Limb (tissue), 2 donors: ENCODE measurements around the gene DNER.
"Not testable (repeated sequence)": the region's sequence is repeated elsewhere in the genome, so short reads cannot be mapped to it uniquely, and the experiment has no call there.

Experiments used
- DNase-seq, 2 donors: peaks; one replicate each; pipeline ENCODE4 v3.0.0-alpha.2; 2016; ENCODE audit errors: extremely low spot score in 2 of 2

DNER gene

DNA sequence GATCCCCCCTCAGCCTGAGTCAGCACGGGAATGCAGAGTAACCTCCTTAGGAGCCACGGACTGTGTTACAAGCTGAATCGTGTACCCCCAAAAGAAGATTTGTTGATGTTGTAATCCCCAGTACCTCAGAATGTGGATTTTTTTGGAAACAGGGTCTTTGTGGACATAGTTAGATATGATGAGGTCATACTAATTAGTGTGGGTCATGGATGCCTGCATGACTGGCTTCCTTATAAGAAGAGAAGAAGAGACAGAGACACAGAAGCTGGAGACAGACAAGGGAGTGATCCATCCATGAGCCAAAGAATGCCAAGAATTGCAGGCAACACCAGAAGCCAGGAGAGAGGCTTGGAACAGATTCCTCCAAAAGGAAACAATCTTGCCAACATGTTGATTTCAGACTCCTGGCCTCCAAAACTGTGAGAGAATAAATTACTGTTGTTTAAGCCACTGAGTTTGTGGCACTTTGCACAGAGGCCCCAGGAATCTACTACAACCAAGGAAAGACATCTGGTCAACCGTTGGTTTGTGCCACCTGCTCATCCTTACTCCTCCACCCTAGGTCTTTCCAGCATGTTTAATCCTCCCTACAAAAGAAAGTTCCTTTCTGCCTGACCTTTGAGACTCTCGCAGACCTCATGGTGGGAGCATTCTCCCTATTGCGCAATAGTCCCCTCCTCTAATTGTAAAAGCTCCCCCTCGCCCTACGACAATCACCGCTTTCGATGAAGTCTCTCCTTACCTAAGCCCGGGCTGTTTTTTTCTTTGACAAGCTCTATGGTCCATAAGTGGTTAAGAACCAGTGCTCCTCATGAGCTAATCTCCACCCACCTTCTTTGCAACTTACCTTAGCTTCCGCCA, 91.6 kb downstream of the DNER start:
- DNase-seq, result no peak

DNA sequence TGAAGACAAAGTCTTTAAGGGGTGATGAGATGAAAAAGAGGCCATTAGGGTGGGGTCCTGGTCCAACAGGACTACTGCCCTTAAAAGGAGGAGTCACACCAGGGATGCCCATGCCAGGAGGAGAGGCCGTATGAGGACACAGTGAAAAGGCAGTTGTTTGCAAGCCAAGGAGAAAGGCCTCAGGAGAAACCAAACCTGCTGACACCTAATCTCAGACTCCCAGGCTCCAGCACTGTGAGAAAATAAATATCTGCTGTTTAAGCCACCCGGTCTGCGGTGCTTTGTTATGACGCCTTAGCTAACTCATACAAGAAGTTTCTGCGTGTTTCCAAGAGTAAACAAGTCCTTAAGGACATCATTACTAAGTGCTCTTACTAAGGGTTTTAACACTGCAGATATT, 93.6 kb downstream of the DNER start:
- no peak for DNase-seq

DNA sequence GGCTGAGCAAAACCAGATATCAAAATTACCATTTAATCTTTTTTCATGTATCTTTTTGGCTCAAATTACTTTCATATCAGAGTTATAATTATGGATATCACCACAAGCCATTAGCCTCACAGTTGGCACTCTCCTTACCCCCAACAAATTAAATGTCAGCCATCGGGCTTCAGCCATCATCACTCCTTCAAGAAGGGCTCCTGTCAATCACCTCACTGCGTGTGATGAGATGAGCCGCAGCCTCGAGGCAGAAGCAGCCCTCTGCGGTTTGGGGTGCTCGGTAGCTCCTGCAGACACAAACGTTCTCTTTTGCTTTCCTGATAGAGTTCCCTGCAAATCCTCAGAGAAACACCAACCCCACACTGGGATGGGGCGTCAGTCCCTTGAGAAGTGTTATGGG, 94.1 kb downstream of the DNER start:
- DNase-seq, result no peak

DNA sequence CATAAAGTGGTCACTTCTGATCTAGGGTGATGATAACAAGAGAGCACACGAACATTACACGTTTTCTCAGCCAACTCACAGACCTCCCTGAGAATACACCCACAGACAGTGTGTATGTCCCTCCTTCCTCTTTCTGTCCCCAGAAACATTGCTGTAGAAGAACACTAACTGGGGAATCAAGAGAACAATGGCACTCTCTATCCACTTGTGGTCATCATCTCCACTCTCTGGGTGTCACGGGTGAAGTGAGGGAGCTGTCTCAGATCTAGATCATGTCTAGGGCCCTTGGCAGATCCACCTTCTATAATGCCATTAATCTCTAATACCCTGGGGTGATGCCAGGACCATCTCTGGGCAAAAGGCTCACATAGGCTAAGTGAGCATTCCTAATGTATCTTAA, 97.9 kb downstream of the DNER start:
- no peak for DNase-seq

DNA sequence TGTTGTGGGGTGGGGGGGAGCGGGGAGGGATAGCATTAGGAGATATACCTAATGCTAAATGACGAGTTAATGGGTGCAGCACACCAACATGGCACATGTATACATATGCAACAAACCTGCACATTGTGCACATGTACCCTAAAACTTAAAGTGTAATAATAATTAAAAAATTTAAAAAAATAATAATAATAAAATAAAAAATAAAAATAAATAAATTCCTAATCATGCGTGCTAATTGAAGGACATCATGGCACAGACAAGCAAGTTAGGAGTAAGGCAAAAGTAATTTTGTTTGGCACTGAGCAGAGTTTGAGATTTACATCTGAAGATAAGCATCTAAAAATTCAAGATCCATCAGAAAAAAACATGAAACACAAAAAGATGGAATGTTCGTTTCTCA, 100.3 kb downstream of the DNER start:
- DNase-seq, result not testable (repeated sequence)

DNA sequence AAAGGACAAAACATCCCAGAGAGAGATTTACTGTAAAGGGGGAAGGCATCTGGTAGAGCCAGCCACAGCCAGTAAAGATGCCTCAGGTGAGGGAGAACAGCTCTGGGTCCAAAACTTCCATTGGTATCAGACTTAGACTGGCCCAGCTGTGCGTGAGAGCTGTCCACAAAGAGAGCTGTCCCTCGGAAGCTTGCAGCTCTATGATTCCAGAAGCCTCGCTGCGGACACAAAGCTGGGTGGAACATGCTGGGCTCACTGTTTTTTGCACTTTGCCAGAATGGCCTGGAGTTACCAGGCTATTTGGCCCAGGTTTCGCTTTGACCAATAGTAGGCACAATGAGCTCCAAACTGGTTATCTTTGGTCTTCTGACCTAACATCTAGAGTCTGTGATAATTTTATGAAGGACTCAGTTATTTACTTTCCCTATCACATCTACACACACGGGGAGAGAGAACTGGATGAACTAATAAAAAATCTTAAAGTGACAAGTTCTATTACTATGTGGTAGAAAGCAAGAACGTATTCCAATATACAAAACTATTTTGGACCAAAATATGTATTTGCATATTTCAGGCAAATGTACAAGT, 101.9 kb downstream of the DNER start:
- no peak for DNase-seq

DNA sequence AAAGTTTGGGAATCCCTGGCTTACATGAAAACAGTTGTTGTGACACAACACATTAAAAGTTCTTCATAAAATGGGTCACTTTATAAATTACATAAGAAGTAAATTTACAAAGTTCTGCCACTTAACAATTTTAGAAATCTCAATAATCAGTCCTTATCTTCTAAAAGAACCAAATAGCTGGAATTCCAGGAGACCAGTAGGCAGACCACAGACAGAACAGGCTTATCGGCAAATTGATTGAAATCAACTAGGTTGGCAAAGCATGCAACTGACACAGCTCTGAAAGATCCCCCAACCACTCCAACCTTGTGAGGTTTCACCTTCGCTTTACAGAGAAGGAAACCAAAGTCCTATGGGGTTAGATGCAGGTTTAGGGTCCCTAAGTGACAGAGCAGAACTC, 103.0 kb downstream of the DNER start:
- no peak for DNase-seq

DNA sequence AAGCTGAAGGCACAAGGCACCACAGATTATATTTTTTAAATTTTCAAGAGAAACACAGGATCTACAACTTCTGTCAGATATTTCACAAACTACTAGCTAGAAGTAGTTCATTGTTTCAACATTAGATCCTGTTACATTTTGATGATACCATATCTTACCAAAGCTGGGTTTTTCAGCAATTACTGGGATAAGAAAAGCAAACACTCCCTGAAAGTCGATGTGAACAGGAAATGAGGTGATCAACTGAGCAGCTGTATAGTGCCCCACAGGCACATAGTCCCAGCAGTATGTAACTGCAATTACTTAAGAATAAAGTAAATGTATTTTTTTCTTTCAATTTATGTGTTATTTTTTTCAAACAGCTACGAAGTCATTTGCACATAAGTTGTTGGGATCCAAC, 103.5 kb downstream of the DNER start:
- DNase-seq, result no peak

DNA sequence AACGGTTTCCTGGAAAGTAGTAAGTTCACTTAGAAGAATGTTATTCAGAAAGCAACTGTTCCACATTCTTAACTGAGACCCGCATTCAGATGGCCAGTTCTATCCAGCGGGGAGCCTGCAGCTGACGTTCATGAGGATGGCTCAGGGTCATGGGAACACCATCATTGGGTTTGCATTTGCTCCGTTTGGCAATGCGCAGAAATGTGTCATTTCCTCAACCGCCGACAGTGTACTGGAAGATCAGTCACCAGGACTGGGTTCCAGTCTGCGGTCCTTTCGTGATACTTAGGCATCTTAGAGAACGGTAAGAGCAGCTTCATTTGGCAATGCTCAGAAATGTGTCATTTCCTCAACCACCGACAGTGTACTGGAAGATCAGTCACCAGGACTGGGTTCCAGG, 104.0 kb downstream of the DNER start:
- no peak for DNase-seq

DNA sequence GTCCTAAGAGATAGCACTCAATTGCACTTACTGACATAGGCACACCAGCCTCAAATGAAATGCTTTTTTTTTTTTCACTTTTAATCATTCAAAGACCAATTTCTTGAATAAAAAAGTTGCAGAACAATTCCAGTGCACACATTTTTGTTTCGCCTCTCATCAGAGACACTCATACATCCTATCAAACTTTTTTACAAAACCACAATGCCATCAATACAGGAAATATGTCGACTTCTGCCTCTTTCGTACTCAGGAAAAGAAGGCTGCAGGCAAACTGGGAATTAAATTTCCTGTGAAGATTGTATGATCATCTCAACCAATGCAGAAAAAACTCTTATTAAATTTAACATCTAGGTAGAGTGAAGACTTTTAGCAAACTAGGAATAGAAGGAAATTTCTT, 112.4 kb downstream of the DNER start:
- no peak for DNase-seq

DNA sequence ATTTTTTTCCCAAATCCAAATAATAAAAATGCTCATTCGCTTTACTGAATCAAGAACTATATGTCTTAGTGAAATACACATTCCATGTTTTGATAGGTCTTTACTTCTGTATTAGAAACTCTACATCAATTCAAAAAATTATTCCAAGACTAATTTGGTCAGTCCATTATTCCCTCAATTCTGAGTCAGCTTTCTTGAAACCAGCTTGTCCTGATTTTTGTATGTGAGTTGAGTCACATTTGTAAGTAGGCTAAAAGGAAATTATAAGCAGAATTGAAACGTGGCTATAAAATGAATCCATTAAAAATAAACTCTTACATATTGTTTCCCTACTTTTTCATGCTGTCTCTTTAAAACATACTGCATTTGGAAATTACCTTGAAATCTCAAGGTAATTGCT, 113.0 kb downstream of the DNER start:
- no peak for DNase-seq

DNA sequence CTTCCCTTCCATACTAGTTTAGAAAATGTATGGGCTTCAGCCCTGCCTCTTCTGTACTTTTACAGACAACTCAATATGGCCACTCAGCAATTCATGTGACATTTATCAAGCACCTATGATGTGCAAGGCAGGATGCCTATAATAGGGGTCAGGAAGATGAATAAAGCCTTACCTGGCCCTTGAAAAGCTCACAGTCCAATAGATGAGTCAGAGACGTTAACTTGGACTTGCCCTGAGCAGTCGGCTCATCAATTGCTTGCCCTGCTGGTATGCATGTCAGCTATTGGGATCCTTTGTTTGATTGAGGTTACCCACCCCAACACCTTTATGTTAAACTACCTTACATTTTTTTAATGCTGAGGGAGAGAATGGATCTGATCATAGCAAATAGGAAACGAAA, 116.1 kb downstream of the DNER start:
- DNase-seq, result no peak

DNA sequence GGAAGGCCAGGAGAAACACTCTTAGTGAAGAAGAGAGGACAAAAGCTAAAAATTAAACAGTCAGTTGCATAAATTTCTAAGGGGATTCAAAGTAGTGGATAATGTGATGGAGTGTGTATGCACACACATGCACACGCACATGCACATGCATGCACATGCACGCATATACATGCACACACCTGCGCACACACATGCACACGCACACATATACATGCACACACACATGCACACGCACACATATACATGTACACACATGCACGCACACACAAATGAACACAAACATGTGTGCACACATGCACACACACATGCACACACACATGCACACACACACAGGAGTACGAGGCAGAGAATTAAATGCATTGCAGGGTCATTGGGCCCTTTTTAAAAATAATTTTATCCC, 117.6 kb downstream of the DNER start:
- DNase-seq, result no peak

DNA sequence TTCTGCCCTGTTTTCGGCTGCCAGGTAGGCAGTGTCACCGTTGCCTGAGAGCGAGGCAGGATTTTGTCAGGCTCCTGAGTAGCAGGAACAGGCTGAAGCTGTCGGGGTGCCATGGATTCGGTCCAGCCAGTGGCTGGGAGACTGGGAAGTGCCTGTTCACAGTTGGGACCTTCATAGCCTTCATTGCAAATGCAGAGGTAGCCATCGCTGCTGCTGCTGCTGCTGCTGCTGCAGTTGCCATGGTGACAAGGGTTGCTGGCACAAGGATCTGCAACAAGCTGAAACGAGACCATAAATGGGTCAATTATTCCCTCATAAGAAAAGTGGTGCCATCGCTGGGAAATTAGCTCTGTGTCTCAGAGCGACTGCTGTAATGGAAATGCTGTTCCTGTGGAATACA, 122.7 kb downstream of the DNER start:
- DNase-seq, result peak in 1 of 2 donors; percentile 44

DNA sequence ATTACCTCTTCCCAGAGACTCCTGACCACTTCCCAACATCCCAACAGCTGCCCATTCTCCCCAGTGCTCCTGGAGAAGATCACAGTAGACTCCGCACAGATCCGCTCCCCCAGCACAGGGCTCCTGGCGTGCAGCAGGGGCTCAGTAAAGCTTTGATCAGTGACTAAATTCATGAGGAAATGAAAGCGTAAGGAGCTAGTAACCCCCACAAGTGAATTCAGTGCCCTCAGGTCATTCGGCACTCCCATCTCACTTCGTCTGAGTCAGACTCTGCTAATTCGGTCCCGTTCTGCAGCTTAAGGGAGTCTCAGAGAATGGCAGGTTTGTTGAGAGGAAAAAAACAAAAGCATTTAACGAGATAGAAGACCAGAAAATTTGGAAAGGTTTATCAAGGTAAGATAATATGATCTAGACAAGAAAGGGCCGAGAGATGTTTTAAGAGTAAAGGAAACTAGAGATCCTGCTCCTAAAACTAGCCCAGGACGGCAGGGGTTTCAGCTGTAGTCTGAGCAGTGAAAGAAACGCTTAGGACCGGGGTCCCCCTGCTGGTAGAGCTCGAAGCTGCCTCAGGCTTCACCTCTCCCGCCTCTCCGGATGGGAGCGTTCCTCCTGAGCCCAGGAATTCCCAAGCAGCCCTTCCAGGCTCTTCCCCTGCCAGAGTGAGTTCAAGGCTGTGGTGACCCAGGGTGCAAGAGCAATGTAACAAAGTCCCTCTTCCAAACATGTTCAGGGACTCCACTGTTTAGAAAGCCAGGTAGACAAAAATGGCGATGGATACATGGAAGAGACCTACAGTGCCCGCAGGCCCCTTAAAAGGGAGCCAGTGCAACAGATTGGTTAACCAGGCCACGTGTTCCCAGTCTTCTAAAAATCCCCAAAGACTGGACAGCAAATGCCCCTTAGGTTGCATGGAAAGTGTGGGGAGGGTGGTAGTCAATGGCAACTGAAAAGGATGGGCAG, 127.3 kb downstream of the DNER start:
- peak; percentile 86 to 87 for DNase-seq

DNA sequence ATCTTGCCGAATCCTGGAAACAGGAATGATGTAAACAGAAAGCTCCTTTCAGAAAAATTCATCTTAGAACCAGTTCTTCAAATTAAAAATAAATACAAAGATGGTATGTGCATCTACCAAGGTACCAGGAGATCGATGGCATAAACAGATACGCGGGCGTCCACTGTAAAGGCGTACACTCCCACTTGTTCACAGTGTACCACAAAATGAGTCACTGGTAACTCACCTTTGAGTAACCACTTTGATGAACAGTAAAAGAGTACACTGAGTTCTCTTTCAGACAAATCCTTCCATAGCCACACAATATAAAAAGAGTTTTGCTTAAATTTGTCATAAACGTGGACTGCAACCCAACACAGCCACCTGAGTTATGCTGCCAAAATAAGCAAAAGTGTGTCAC, 128.3 kb downstream of the DNER start:
- DNase-seq, result no peak

DNA sequence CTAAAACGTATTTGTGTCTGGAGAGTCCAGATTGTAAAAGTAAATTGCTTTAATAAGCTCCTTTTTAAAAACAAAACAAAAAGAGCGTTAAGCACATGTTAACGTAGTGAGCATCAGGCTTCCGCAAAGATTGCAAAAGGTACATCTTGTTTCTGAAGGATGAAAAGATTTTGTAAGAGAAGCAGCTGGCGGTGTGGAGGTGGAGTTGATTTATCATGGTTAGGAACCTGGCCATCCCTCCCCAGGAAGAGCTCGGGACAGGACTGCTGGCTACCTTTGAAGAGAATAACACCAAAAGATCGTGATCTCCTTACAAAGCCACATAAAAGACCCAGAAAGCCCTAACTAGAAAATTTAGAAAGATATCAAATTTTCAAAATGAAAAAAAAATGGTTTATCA, 132.2 kb downstream of the DNER start:
- DNase-seq, result no peak

DNA sequence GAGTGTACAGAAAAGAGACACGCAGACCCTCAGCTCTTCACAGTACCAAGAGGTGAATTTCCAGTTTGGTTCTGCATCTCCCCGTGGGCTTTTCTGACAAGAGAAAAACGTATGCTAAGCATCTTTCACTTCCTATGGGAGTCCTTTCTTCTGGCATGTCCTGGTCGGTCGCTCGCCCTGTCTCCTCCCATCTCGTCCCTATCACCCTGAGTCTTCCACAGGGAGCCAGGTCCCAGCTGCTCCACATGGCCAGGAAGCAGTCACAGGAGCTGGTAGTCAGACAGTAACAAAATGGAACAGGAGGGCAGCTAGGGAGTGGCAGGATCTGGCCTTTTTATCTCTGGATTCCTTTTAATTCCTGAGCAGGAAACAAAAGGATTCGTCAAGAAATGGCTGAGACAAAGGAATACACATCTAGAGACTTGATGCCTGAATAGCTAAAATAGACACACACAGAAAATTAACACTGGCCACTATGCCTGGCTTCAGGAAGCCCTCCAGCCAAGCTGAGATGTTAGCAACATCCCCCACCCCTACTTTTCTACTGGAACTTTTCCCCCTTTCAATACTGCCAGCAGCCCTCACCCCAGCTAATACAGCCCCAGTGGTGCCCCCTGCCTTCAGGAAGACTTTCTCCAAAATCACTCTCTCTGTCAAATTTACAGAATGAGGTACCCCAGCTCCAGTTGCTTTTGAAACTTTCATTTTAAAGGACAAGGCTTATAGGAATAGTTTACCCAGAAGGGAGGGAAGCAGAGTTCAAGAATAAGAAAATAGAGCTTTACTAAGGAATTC, 136.1 kb downstream of the DNER start:
- DNase-seq, result no peak

DNA sequence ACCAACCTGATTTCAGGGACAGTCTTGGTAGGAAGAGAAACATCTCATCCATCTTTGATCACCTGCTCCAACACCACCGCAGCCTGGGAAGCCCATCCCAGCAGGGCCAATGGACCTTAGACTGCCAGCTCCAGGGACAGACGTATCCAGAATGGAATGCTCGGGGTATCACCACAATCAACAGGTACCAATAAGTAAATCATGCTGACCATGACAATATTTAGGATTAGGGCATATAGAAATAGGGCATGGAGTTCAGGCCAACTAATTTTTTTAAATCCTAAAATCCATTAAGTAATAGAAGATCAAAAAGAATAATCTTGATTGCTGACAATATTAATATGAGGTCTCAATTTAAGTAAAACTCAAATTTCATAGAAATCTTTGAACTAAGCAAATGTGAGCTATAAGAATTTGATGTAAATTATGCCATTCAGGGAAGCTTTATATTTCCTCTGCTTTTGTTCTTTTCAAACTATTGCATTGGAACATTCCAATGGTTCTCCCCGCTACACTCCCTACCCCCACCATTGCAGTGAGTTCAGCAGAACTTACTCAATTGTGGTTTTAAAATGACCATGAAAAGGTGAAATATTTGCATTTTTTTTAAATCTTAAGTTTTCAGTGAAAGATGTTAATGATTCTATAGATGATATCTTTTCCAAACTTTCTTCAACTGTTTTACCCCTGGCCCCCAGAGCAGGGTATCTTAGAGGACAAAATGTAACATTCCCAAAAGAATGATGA, 138.6 kb downstream of the DNER start:
- no peak for DNase-seq

DNA sequence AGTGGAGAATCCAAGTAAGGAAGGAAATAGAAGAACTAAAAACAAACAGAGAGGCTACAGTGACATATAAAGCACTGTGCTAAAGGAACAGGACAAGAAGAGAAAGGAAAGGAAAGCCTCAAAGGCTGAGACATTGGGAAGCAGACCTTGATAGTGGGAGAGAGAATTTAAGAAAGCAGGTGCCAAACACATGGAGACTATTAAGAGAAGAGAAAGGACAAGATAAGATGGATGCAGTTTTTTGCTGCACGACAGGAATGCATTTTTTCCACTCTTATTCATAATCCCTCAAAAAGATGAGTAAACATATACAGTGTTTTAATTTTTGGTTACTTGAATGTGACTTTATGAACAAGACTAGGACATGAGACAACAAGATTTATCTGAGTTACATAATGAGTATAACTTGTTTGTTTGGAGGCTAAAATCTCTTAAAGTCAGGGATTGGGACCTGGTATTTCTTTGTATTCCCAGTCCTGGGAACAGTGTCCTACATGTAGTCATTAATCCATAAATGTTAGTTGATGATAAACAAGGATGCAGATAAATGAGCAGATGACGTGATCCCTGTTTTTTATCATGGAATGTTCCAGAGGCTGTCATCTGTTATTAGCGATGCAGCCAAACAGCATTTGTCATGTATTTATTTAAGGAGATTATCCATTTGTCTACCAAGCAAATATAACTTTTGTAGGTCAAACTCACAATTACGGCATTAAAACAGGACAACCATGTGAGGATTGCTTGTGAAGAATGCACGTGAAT, 141.7 kb downstream of the DNER start:
- DNase-seq, result no peak
